A549 treated with Mapracorat at 1 μM for 4 hours (cell line): ENCODE results near the gene CCDC126. TPM values are rescaled to one million over a fixed set of nuclear protein-coding genes. Genes with fewer than 3 reads are reported as not detected.

Experiments
- total RNA-seq: library from RNA; stranded (reverse); fragments of 200-300 nt; extraction: Qiagen RNA extraction; gene quantifications from 5 replicates; pipeline ENCODE4 v1.2.3, GENCODE V29; 2022

The CCDC126 gene, protein sequence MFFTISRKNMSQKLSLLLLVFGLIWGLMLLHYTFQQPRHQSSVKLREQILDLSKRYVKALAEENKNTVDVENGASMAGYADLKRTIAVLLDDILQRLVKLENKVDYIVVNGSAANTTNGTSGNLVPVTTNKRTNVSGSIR
- total RNA-seq = 2.8 to 3.6 TPM (median 3.1 TPM) in 5 replicates

DNA sequence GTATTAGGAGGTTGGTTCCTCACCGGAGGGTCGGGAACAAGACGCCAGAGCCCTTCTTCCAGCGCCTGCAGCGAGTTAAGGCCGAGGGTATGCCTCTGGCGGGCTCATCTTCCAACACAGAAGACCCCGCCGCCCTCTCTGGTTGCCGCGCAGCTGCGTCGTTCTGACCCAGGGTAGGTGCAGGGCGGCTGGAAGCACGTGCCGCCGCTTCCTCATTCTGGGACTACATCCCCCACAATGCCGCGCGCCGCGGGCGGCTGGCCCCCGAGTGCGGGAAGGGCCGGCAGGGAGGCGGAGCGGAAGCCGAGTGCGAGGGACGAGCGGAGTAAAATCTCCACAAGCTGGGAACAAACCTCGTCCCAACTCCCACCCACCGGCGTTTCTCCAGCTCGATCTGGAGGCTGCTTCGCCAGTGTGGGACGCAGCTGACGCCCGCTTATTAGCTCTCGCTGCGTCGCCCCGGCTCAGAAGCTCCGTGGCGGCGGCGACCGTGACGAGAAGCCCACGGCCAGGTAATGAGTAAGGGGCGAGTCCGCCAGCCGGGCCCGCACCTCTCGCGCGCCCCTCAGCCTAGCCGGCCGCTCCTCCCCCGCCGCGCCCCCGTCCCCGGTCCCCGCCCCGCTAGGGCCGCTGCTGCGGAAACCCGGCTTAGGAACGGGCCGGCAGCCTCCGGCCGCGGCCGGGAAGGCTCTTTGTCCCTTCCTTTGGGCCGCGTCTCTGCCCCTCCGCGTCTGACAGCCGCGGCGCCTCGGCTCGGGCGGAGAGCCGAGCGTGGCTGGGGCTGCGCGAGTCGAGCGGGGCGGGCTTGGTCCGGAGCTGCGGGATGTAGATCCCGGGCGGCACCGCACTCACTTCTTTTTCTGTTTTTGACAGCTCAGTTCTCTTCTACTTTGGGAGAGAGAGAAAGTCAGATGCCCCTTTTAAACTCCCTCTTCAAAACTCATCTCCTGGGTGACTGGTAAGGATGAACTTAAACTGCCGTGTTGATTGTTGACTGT is at the start of gene CCDC126:
Gene CCDC126 (plus strand): TSS at position 289 of the 998 bp plus-strand sequence. CDS start 13,934 bp downstream, outside the sequence.

DNA sequence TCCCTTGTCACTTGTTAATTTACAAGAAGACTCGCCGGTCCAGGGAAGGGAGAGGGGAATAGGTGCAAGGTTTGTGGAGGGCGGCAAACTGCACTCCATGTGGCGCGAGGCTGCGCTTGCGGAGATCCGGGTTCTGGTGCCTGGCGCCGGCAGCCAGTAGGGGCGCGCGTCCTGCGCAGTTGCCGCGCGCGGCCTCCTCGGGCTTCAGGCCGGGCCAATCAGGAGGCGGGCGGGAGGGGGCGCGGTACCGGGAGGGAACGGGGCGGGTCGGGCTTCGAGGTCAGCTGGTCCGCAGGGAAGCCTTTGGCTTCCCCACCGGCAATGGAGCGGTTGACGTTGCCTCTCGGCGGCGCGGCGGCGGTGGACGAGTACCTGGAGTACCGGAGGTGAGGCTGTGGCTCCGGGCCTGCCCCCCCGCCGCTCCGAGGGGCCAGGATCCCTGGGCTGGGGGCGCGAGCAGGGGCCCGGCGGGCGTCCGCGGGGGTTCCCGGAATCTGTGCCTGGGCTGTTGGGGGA is 82.8 kb downstream of the CCDC126 start, which contains the start of gene FAM221A:
Gene FAM221A (plus strand): TSS at position 302 of the 516 bp plus-strand sequence. CDS start 20 bp downstream, at position 322.

Other genes with a start within 250 kb of the CCDC126 start
- gene IGF2BP3, start 126.9 kb upstream of the CCDC126 start, total RNA-seq = 21.3 to 32.5 TPM (median 29.1 TPM) in 5 replicates
- 67.5 to 76.6 TPM (median 75.0 TPM) in 5 replicates for gene TRA2A, start 65.4 kb upstream of the CCDC126 start, total RNA-seq
- 0.20 to 0.71 TPM (median 0.46 TPM) in 5 replicates for gene FAM221A, start 82.8 kb downstream of the CCDC126 start, total RNA-seq
- gene STK31, start 112.8 kb downstream of the CCDC126 start, total RNA-seq = 0.46 to 1.3 TPM (median 0.71 TPM) in 5 replicates